Parathyroid adenoma (tissue), 2 donors: ENCODE measurements around the gene ZNF346.

Source experiments
- H2AFZ ChIP-seq: fragments of 300-600 bp; sonication (generic); one replicate; pipeline ENCODE4 v1.7.0; 2017; ENCODE audit warnings: antibody characterized with exemption, mild to moderate bottlenecking
- H3K27ac ChIP-seq: fragments of 300-600 bp; sonication (generic); one replicate; pipeline ENCODE4 v1.7.0; 2017
- H3K27me3 ChIP-seq: fragments of 300-600 bp; sonication (generic); one replicate; pipeline ENCODE4 v1.7.0; 2017; ENCODE audit warnings: low read length; ENCODE audit not compliant: control insufficient read depth, insufficient read depth
- H3K36me3 ChIP-seq: fragments of 300-600 bp; sonication (generic); one replicate; pipeline ENCODE4 v1.7.0; 2017; ENCODE audit warnings: low read length; ENCODE audit not compliant: control insufficient read depth, insufficient read depth
- H3K4me1 ChIP-seq: fragments of 300-600 bp; sonication (generic); one replicate; pipeline ENCODE4 v1.7.0; 2017; ENCODE audit warnings: control low read depth
- H3K4me2 ChIP-seq: fragments of 300-600 bp; sonication (generic); one replicate; pipeline ENCODE4 v1.7.0; 2017; ENCODE audit warnings: low read length
- H3K4me3 ChIP-seq: fragments of 300-600 bp; sonication (generic); one replicate; pipeline ENCODE4 v1.7.0; 2017; ENCODE audit warnings: low read depth, low read length
- H3K79me2 ChIP-seq: fragments of 300-600 bp; sonication (generic); one replicate; pipeline ENCODE4 v1.7.0; 2017; ENCODE audit warnings: control low read depth
- H3K9ac ChIP-seq: fragments of 300-600 bp; sonication (generic); one replicate; pipeline ENCODE4 v1.7.0; 2017; ENCODE audit warnings: mild to moderate bottlenecking
- H3K9me3 ChIP-seq: fragments of 300-600 bp; sonication (generic); one replicate; pipeline ENCODE4 v1.7.0; 2017; ENCODE audit warnings: low read length; ENCODE audit not compliant: control insufficient read depth
- TF ChIP-seq, protein P1 (sequence below): fragments of 300-600 bp; sonication (generic); IDR thresholded peaks from one replicate; pipeline ENCODE4 v1.7.0; 2017; ENCODE audit warnings: antibody characterized with exemption, mild to moderate bottlenecking
- donor health status: primary hyperparathyroidism.

Gene ZNF346

DNA sequence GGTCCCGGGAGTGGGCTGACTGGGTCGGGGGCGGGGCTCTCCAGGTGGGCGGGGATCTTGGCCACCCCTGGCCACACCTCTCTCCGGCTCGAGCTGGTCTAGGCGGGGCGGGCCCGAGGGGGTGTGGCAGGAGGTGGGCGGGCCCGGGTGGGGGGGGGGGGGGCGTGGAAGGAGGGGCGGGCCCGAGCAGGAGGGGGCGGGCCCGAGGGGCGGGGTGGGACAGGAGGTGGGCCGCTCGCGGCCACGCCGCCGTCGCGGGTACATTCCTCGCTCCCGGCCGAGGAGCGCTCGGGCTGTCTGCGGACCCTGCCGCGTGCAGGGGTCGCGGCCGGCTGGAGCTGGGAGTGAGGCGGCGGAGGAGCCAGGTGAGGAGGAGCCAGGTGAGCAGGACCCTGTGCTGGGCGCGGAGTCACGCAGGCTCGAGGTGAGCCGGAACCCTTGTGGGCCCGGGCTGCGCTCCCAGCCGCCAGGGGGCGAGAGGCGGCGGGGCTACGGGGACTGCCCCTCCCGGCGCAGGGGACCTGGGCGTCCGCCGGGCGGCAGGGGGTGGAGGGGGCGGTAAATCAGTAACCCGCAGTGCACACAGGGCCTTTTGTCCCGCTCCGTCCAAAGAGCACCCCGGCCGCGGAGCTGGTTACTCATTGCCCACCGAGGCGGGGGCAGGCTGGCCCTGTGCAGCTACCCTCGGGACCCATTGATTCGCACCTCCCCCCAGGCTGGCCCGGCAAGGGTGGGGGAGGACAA is 64.3 kb downstream of the ZNF346 start, which contains the start of gene FGFR4:
TSS of gene FGFR4 (plus strand) at position 262 of the 744 bp plus-strand sequence. CDS start 2,688 bp downstream, outside the sequence.
- H3K9ac ChIP-seq, result peak within 1 kb of the TSS; percentile 28
- H2AFZ ChIP-seq, result peak within 1 kb of the TSS; percentile 86
- H3K27ac ChIP-seq, result no peak within 1 kb of the TSS
- H3K9me3 ChIP-seq, result no peaks in the 10 kb centered on the region
- no peaks in the 10 kb centered on the region for H3K79me2 ChIP-seq
- TF ChIP-seq, protein P1, sequence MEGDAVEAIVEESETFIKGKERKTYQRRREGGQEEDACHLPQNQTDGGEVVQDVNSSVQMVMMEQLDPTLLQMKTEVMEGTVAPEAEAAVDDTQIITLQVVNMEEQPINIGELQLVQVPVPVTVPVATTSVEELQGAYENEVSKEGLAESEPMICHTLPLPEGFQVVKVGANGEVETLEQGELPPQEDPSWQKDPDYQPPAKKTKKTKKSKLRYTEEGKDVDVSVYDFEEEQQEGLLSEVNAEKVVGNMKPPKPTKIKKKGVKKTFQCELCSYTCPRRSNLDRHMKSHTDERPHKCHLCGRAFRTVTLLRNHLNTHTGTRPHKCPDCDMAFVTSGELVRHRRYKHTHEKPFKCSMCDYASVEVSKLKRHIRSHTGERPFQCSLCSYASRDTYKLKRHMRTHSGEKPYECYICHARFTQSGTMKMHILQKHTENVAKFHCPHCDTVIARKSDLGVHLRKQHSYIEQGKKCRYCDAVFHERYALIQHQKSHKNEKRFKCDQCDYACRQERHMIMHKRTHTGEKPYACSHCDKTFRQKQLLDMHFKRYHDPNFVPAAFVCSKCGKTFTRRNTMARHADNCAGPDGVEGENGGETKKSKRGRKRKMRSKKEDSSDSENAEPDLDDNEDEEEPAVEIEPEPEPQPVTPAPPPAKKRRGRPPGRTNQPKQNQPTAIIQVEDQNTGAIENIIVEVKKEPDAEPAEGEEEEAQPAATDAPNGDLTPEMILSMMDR, result peak; percentile 50
- H3K4me1 ChIP-seq, result no peaks in the 10 kb centered on the region
- peak within 1 kb of the TSS; percentile 34 for H3K4me3 ChIP-seq
- H3K4me2 ChIP-seq, result peak within 1 kb of the TSS; percentile 67
- H3K36me3 ChIP-seq, result no peaks in the 10 kb centered on the region
- H3K27me3 ChIP-seq, result no peaks in the 10 kb centered on the region

GRCh38 chr5:177087398-177088005 is 65.0 kb downstream of the ZNF346 start:
- H3K9me3 ChIP-seq, result no peaks in the 10 kb centered on the region
- H2AFZ ChIP-seq, result peak overlapping the region; percentile 86
- H3K4me1 ChIP-seq, result no peaks in the 10 kb centered on the region
- H3K79me2 ChIP-seq, result no peaks in the 10 kb centered on the region
- peak overlapping the region; percentile 67 for H3K4me2 ChIP-seq
- H3K9ac ChIP-seq, result no peak overlapping the region
- no peaks in the 10 kb centered on the region for H3K27me3 ChIP-seq
- no peaks in the 10 kb centered on the region for H3K36me3 ChIP-seq
- H3K4me3 ChIP-seq, result no peak overlapping the region
- H3K27ac ChIP-seq, result no peak overlapping the region
- TF ChIP-seq, protein P1, result no peak

DNA sequence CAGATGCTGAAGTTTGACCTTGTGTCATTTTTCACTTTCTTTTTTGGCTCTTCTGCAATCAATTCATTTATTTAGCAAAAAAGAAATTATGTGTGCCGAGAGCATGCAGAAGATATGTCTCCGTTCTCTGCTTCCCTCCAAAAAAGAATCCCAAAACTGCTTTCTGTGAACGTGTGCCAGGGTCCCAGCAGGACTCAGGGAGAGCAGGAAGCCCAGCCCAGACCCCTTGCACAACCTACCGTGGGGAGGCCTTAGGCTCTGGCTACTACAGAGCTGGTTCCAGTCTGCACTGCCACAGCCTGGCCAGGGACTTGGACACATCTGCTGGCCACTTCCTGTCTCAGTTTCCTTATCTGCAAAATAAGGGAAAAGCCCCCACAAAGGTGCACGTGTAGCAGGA is 66.6 kb downstream of the ZNF346 start:
- H3K4me3 ChIP-seq, result no peak overlapping the region
- no peak overlapping the region for H3K9ac ChIP-seq
- TF ChIP-seq, protein P1, result no peak
- H3K27ac ChIP-seq, result no peak overlapping the region
- no peaks in the 10 kb centered on the region for H3K9me3 ChIP-seq
- no peaks in the 10 kb centered on the region for H3K4me1 ChIP-seq
- H3K27me3 ChIP-seq, result no peaks in the 10 kb centered on the region
- no peak overlapping the region for H2AFZ ChIP-seq
- H3K36me3 ChIP-seq, result no peaks in the 10 kb centered on the region
- H3K4me2 ChIP-seq, result no peak overlapping the region
- no peaks in the 10 kb centered on the region for H3K79me2 ChIP-seq

- H3K27ac ChIP-seq, result no peak overlapping the region
- H3K9me3 ChIP-seq, result no peaks in the 10 kb centered on the region
- H3K9ac ChIP-seq, result no peak overlapping the region
- no peaks in the 10 kb centered on the region for H3K4me1 ChIP-seq
- no peaks in the 10 kb centered on the region for H3K79me2 ChIP-seq
- no peak overlapping the region for H2AFZ ChIP-seq
- H3K27me3 ChIP-seq, result no peaks in the 10 kb centered on the region
- TF ChIP-seq, protein P1, result no peak
- H3K36me3 ChIP-seq, result no peaks in the 10 kb centered on the region
- no peak overlapping the region for H3K4me3 ChIP-seq
- H3K4me2 ChIP-seq, result no peak overlapping the region
Measured at GRCh38 chr5:177089825-177090641, 67.5 kb downstream of the ZNF346 start.
